CD4-positive, alpha-beta T cell treated with Interleukin-4 for 4 hours (primary cell): ENCODE measurements around the gene ZIC2.
"Not testable (repeated sequence)": the region's sequence is repeated elsewhere in the genome, so short reads cannot be mapped to it uniquely, and the experiment has no call there.

ENCODE experiments used
- DNase-seq: peaks from one replicate; pipeline ENCODE4 v3.0.0-alpha.2; 2020

The ZIC2 gene

DNA sequence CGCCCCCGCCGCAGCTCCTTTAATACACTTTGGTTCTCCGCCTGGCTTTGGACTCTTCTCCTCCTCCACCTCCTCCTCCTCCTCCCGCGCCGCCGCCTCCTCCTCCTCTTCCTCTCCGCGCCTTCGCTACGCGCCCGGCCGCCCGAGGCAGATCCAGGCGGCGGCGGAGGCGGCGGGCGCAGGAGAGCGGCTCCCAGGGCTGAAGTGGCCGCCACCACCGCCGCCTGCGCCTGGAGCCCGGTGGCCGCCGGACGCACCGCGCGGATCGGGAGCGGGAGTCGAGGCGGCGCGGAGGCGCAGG lies at the start of gene ZIC2:
Gene ZIC2, plus strand, starts transcription at position 50 of the 301 bp plus-strand sequence. CDS start 281 bp downstream, outside the sequence.
- DNase-seq, result no peak

DNA sequence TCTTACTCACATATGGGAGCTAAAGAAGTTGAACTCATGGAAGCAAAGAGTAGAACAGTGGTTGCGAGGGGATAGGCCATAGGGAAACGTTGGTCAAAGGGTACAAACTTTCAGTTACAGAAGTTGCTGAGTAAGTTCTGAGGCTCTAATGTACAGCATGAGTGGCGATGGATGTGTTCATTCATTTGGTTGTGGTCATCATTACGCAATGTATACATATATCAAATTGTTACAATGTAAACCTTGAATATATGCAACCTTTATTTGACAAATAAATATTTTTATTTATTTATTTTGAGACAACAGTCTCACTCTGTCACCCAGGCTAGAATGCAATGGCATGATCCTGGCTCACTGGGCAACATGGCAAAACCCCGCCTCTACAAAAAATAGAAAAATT lies 48.7 kb upstream of the ZIC2 start:
- no peak for DNase-seq

DNA sequence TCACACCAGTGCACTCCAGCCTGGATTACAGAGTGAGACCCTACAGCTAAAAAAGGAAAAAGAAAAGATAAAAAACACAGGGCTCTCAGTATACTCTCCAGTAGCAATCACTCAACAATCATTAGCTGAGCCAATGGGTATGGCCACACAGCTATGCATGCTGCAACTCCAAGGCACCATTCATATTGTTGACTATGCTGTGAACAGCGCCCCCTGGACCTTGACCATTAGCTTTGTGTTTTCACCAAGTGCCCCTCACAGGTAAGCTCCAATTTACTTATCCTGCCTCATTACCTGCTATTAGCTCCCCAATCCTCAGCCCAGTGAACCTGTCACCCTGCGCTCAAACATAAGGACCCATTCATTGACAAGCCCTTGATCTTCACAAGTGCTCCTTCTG lies 45.8 kb upstream of the ZIC2 start:
- no peak for DNase-seq

DNA sequence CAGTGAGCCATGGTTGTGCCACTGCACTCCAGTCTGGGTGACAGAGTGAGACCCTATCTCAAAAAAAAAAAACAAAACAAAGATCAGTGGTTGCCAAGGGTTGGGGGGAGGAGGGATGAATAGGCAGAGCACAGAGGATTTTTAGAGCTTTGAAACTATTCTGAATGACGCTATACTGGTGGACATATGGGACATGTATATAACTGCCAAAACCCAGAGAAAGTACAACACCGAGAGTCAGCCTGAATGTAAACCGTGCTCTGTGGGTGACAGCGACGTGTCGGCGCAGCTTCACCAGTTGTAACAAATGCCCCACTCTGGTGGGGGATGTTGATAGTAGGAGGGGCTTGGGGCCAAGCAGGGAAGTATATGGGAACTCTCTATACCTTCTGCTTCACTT lies 42.9 kb upstream of the ZIC2 start:
- DNase-seq, result no peak

DNA sequence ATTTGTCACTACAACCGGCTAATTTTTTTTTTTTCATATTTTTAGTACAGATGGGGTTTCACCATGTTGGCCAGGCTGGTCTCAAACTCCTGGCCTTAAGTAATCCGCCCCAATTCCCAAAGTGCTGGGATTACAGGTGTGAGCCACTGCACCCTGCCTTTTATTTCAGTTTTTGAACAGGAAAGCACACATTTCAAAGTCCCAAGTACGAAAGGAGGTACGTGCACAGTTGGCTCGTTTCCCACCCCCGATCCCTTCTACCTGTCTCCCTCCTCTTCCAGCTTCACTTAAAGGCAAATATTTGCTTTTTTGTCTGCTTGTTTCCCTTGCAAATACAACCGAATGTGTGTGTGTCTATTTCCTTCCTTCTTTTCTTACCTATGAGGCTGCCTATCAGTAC lies 40.5 kb upstream of the ZIC2 start:
- no peak for DNase-seq

DNA sequence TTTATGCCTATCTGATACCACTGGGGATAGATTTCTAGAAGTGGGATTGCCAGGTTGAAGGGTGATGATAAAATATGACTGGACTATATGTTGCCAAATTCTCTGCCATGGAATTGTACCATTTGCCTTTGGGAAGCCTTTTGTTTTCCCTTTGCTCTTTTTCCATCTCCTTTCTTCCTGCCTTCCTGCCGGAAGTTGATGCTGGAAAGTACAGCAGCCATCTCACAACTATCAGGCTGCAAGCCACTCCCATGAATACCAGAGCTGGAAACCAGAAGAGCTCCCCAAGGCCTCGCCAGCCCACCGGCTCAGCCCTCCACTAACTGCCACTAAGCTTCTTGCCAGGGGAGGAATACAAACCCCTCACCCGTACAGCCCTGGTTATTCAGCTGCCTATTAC lies 39.7 kb upstream of the ZIC2 start:
- no peak for DNase-seq

DNA sequence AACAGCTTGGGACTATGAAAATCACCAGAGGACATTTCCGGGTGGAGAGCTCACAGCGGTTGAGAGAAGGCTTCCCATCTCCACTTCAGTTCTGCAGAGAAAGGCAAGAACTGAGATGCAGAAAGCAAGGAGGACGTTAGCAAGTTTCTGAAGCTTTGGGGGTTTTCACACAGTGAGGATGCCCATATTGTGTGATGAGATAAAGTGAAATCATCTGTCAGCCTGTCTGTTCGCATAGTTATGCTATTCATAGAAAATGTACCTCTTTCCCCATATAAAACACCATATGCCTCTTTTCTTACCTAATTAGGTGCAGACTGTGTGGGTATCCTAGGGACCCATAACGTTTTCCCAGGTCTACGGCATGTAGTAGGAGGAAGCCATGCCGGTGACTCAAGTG lies 37.5 kb upstream of the ZIC2 start:
- DNase-seq, result no peak

DNA sequence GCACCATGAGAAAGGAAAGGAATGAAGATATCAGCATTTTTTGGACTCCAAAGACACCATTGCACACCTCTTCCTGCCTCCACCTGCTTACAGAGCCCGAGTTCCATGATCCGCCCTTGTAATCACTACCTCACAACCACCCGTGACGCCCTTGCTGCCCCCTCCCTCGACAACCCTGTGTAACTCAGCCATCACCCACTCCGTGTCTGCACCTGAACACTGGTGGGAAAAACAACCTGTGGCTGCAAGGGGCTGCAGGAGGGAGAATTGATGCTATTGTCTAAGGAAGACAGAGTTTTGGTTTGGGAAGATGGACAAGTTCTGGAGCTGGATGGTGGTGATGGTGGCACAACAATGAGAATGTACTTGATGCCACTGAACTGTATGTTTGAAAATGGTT lies 37.0 kb upstream of the ZIC2 start:
- DNase-seq, result no peak

DNA sequence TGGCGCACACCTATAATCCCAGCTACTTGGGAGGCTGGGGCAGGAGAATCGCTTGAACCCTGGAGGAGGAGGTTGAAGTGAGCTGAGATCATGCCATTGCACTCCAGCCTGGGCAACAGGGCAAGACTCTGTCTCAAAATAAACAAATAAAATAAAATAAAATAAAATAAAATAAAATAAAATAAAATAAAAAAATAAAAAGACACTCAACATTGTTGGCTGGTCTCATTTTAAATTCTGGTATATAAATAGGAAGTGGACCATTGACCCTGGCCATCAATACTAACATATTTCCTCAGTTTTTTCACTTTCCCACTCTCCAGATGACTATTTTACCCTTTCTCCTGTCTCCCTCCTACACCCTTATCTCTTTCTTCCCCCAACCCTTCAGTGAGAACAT lies 36.1 kb upstream of the ZIC2 start:
- not testable (repeated sequence) for DNase-seq

DNA sequence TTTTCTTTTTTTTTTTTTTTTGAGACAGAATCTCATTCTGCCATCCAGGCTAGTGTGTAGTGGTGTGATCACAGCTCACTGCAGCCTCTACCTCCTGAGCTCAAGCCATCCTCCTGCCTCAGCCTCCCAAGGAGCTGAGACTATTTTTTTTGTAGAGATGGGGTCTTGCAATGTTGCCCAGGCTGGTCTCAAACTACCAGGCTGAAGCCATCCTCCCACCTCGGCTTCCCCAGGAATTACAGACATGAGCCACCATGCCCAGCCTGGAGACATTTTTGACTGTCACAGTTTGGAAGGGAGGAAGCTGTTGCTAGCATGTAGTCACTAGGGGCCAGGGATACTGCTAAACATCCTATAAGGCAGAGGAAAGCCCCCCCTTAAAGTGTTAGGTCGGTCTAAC lies 33.9 kb upstream of the ZIC2 start:
- no peak for DNase-seq

DNA sequence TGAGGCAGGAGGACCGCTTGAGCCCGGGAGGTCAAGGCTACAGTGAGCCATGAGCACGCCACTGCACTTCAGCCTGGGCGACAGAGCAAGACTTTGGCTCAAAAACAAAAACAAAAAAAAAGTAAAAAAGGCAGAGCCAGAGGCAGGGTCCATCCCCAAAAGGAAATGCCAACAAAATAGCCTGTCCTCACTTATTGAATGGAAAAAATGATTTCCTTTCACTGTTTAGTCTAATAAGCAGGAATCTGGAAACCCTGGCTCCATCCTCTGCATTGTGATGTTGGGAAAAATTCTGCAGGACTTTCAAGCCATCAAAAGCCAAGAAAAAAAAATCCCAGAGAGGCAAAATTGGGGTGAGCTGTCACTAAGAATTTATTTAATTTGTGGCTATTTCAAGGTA lies 33.2 kb upstream of the ZIC2 start:
- DNase-seq, result no peak

DNA sequence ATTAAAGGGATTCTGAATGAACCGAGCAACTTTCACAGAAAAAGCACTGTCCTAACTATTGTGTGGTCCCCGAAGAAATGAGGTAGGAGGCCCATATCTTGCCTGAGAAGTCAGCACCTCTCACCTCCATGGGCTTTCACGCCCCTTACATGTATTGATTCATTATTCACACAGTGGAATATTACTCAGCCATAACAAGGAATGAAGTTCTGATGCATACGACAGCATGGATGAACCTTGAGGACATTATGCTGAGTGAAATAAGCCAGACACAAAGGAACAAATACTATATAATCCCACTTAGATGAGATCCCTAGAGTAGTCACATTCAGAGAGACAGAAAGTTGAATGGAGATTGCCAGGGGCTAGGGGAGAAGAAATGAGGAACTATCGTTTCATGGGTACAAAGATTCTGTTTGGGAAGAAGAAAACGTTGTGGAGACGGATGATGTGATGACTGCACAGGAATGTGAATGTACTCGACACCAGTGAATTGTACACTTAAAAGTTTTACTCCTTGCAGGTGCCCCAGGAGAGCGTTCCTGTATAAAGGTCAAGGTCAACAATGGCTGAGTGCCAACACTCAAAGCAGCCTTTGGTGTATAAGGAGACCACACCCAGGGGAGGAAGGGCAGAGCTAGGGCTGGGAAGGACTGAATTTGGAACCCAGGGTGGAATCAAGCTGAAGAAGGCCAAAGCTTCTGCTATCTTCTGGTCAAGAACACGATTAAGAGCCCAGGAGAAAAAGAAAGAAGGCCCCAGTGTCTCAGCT lies 32.5 kb upstream of the ZIC2 start:
- DNase-seq, result no peak

DNA sequence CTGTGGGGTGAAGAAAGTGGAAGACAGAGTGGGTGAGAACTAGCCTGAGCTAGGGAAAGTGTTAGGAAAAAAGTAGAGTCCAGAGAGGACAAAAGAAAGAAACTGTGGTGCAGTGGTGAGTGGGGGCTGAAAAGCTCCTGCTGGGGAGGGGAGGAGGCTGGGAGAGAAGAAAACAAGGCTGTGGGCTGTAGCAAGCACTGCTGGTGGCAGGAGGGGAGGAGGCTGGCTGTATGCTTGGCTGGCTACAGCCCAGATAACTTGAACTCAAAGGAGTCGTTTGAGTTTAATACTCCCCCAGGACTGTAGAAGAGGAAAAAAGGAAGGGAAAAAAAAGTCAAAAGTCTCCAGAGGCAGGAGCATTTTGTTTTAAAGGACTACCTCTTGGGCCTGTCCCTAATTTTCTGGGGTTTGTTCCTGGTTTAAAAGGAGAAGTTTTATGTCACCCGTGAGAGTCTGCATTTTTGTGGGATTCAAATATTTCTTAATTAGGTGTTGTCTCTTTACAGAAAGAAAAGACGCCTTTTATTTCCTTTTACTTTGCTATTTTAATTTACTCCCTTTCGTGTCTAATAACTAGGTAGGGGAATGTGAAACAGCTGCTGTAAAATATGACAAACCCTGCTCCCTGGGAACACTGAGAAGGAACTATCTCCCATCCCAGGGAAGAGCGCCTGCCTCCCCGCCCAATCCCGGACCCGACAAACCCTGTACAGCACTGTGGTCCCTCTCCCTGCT lies 31.7 kb upstream of the ZIC2 start:
- DNase-seq, result no peak

DNA sequence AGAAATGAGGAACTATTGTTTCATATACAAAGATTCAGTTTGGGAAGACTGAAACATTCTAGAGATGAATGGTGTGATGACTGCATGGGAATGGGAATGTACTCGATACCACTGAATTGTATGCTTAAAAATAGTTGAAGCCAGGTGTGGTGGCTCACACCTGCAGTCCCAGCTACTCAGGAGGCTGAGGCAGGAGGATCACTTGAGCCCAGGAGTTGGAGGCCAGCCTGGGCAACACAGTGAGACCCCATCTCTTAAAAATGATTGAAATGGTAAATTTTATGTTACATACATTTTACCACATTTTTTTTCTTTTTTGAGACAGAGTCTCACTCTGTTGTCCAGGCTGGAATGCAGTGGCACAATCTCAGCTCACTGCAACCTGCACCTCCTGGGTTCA lies 29.9 kb upstream of the ZIC2 start:
- DNase-seq, result not testable (repeated sequence)

DNA sequence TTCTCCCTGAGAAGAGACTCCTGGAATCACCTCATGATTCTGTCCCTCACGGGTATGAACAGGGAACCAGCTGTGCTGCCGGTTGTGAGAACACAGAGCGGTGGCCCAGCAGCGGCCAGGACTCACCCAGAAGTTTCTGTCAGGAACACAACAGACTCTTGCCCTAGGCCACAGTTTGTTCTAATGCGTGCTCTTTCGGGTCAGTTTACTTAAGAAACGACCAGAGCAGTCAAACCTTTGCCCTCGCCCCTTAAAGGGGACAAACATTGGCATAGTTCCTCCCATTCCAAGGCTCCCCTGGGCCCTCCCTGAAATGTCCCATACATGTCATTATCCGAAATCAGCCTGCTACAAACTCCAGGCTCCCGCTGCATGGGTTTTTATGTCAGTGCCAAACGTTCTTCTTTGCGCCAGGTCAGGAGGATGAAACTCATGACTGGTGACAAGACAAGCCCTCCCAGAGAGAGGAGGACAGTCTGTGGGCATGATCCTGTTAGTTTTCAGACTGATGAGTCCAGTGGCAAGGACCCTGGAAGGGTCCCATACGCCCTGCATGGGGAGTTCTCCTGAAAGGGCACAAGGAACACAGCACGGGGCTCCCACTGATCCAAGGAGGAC lies 28.3 kb upstream of the ZIC2 start:
- no peak for DNase-seq

DNA sequence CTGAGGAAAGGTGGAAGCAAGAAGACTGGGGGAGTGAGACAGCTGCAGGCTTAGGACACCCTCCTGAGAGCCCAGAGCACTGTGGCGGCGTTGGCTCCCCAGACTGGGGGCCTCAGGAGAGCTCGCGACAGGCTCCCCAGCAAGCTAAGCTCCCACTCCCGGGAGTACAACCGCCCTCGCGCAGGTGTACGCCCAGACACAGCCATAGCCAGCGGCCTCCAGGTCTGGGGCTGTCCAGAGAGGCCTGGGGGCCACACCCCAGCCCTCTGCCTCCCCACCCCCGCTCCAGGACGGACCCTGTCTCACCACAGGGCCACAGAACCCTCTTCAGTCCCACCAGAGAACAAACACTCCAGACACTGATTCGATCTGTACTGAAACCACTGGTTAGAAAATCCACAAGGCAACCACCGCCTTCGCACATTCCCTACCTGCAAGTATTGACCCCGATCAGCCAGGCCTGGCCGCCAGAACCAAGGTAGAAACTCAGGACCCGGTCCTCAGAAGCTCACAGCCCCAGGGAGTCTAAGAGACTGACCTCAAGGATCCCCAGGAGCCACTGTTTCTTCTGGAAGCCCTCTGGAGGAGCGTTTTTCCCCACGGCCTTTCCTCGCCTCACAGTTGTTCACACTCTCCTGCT lies 26.4 kb upstream of the ZIC2 start:
- no peak for DNase-seq

DNA sequence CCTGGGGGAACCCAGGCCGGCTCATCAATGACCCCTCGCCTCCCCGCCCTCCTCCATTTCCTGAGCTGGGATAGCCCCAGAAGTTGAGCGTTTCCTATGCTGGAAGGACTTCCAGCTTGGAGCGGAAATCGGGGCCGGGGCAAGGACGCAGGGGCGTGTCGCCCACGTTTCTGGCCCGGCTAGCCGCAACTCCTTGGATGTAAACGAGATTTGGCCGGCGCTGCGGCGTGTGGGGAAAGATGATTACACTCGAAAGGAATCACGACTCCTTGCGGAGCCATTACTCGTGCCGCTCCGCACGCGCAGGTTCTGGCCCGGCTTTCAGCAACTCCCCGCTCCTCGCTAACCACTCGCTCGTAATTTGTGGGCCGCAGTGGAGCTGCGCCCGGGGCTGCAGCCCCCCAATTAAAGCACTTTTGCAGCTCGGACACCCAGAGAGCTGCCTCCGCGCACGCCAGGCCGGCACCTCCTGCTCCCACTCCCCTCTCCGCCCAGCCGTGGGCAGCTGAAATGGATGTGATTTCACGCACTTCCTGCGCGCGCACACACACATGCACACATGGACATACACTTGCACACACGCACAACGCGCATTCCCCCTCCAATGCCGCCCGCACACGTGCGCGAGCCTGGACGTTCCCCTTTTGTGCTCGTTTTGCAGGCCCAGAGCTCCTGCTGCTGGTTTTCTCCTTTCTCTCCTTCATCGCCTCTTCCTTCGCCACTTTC lies 25.7 kb upstream of the ZIC2 start:
- no peak for DNase-seq

DNA sequence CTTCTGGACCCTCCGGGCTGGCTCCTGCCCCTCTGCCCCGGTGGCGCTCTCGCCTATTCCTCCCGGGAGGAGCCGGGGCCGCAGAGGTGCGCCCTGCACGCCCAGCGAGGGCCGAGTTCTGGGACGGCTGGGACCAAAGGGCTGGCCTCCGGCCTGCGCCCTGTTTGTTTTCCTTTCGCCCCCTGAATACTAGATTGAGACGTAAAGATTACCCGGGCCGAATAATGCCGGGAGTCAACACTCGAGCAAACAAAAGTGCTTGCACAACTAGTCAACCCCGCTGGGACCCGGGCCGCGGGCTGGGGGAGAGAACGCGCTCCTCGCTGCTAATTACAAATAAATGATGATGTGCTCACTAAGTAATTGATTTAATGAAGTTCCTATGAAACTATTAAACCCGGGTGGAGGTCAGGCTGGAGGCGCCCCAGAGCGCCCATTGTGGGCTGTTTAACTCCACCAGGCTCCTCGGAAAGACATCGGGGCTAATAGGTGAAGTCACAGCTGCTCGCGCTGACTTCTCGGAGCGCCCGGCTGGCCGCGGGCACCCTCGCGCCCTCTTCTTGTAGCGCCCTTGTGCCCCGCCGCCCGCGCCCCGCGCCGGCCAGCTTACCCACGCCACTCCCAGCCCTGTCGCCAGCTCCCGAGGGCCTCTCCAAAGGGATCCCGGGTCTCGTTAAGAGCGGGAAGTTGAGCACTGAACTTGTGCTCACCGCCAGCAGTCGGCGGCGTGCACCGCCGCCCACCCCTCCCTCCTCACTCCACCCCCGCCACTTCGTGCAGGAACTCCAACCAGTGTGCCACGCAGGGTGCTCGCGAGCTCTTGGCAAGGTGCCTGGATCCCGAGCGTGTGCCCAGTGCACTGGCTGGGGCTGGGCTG lies 24.9 kb upstream of the ZIC2 start:
- no peak for DNase-seq

DNA sequence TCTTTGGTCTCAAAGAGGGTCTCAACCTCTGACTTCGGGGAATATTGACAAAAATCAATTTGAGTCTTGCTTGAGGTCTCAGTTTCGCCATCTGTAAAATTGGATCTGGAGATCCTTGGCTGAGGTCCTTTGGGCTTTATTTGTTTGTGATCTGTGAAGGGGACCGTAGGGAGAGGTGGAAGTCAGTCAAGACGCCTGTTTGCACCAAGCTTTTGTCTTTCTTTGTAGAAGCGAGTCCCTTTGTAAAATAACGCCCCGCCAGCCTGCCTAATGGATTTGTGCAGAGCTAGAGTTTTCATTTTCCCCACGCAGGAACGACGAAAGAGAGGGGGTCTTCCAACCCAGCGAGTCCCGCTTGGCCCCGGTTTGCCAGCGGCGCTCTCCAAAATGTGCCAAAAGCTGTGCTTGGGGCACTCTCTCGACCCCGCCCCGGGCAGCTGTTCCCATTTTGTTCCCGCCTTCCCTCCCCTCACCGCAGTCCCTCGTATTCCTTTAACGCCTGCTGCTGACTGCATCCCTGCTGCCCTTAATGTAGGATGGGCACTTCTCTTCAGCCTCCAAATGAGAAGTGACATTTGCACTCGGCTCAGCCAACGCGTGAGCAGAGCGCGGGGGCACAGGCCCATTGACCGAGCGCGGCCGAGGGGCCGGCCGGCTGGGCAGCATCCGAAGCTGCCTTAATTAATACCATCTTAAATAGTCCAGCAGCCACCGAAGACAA lies 23.0 kb upstream of the ZIC2 start:
- DNase-seq, result no peak

DNA sequence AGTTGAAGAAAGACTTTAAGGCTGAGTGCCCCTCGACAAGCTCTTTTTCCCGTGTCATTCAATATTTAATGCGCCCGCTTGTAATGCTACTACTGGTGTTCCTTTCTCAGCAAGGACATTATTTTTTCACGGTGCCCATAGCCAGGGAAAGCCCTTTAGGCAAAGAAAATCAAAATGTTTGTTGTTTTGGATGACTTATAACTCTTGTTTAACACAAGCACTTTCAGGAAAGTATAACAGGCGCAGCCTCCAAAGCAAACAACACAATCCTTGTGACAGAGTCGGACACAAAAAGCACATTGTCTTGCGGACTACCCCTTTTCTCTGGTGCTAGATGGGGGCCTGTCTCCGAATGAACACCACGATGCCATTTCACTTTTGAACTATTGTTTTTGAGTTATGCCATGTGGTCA lies 22.5 kb upstream of the ZIC2 start:
- no peak for DNase-seq

DNA sequence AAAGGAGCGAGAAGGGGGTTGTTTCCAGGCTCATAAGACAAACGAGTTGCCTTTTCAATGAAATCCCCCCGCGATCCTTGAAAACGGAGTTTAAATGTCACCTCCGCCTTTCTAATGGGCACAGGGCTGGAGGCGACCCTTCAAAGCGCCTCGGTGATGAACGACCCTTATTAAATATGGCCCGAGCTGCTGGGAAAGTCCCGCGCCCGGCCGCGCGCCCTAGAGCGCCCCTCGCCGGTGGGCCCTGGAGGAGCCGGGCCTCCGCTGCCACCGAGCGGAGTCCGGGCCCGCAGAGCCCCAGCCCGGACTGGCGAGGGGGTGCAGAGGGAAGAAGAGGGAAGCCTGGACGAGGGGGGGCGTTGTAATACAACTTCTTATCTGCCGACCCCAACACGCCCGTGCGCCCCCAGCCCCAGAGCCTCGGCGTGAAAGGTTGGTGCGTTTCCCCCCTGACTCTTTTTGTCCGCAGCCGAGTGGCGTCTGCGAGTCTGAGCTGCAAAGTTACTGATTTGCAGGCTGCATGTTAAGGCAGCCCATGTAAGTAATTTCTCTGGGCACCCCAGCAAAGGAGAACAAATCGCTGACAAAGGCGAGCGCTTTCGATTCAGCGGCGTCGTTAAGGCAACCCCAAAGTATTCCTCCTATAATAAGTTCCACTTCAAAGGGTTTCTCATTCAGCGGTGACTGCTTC lies 21.9 kb upstream of the ZIC2 start:
- DNase-seq, result no peak
